ENCODE data around the gene UBE2J2.

UBE2J2 gene

GRCh38 chr1:1299686-1300351 lies 26.2 kb upstream of the UBE2J2 start:
- H3K4me3 ChIP-seq (ENCODE audit: low read depth, low read length) = no peak overlapping the region
- H3K36me3 ChIP-seq (ENCODE audit: control insufficient read depth, insufficient read depth, low read length) = peaks cover 8% of the 10 kb centered on the region
- no peak overlapping the region for H3K9ac ChIP-seq (ENCODE audit: low read depth, low read length)
- H3K9me3 ChIP-seq (ENCODE audit: control insufficient read depth, insufficient read depth, low read length) = no peaks in the 10 kb centered on the region
- no peaks in the 10 kb centered on the region for H3K27me3 ChIP-seq (ENCODE audit: control insufficient read depth, insufficient read depth, low read length)
- no peaks in the 10 kb centered on the region for H3K4me1 ChIP-seq (ENCODE audit: control insufficient read depth, insufficient read depth, low read length)

- Histone ChIP-seq H3K9me3 (ENCODE audit: control insufficient read depth, insufficient read depth, low read length) (no peaks in the 10 kb centered on the region), H3K9ac (ENCODE audit: low read depth, low read length) (no peak overlapping the region), H3K4me3 (ENCODE audit: low read depth, low read length) (no peak overlapping the region), H3K27me3 (ENCODE audit: control insufficient read depth, insufficient read depth, low read length) (no peaks in the 10 kb centered on the region), H3K36me3 (ENCODE audit: control insufficient read depth, insufficient read depth, low read length) (peaks cover 8% of the 10 kb centered on the region), H3K4me1 (ENCODE audit: control insufficient read depth, insufficient read depth, low read length) (no peaks in the 10 kb centered on the region)
These were observed 25.4 kb upstream of the UBE2J2 start for GRCh38 chr1:1298861-1299685.

- no peaks in the 10 kb centered on the region for H3K27me3 ChIP-seq (ENCODE audit: control insufficient read depth, insufficient read depth, low read length)
- H3K36me3 ChIP-seq (ENCODE audit: control insufficient read depth, insufficient read depth, low read length) = peaks cover 8% of the 10 kb centered on the region
- H3K4me3 ChIP-seq (ENCODE audit: low read depth, low read length) = no peak overlapping the region
- no peaks in the 10 kb centered on the region for H3K9me3 ChIP-seq (ENCODE audit: control insufficient read depth, insufficient read depth, low read length)
- H3K4me1 ChIP-seq (ENCODE audit: control insufficient read depth, insufficient read depth, low read length) = no peaks in the 10 kb centered on the region
- H3K9ac ChIP-seq (ENCODE audit: low read depth, low read length) = no peak overlapping the region
These were observed 24.3 kb upstream of the UBE2J2 start for GRCh38 chr1:1297802-1298424.

DNA sequence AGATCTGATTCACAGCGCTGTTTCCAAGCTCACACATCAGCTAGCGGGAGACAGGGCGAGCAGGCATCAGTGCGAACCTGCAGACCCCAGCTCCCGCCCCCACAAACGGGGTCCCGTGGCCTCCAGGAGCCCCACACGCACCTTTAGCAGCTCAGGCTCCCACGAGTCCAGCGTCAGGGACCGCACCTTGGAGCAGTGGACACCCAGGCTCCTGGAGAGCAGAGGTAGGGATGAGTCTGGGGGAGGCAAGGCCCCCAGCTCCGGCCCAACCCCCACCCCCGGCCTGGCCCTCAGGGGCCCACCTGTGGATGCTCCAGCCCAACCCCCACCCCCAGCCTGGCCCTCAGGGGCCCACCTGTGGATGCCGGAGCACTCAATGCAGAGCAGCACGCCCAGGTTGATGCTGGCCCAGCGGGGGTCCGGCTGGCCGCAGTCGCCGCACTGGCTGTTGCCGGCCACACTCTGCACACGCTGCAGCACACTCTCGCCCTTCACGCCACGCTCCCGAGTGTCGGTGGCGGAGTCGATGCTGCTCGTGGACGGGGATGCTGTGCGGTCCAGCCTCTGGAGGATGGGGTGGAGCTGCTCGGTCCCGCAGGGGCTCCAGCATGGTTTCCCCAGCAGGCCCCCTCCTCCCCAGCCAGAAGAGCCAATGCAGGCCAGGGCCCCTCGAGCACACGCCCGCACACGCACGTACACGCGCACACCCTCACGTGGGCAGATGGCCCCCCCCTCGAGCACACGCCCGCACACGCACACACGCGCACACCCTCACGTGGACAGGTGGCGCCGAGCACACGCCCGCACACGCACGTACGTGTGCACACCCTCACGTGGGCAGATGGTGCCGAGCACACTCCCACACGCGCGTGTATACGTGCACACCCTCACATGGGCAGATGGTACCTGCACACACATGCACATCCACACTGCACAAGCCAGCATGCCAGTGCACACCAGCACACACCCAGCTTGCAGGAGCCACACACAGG lies 22.7 kb upstream of the UBE2J2 start:
- Histone ChIP-seq H3K9me3 (ENCODE audit: control insufficient read depth, insufficient read depth, low read length) (no peaks in the 10 kb centered on the region), H3K4me3 (ENCODE audit: low read depth, low read length) (no peak overlapping the region), H3K36me3 (ENCODE audit: control insufficient read depth, insufficient read depth, low read length) (peaks cover 8% of the 10 kb centered on the region), H3K9ac (ENCODE audit: low read depth, low read length) (no peak overlapping the region), H3K4me1 (ENCODE audit: control insufficient read depth, insufficient read depth, low read length) (no peaks in the 10 kb centered on the region), H3K27me3 (ENCODE audit: control insufficient read depth, insufficient read depth, low read length) (no peaks in the 10 kb centered on the region)

DNA sequence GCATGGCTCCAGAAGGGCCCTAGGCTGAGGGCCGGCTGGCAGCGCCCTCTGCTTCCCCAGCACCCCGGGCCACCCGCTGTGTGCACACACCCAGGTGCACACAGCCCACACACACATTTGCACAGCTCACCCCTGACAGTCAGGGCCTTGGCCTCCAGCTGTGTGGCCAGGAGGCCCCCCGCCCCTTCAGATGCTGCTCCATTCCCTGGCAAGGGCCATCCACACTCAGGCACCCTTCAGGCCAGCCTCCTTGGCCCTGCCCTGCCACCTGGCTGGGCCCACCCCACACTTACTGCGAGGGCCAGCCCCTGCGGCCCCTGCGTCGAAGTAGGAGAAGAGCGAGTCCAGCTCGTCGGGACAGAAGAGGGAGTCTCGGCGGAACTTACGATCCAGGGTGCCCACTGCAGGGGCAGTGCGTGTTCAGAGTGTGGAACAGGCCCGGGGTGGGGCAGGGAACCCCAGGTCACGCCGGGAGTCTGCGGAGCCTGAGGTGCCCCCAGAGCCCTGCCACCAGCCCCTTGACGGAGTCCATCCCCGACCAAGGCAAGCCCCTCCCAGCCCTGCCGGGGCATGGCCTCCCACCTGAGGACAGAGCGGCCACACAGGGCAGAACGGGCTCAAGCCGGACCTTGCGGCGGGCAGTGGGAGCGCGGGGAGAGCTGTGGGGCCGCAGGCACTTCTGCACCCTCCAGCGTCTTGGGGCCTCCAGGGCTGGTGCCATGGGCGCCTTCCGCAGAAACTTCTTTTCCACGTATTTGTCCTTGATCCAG lies 21.7 kb upstream of the UBE2J2 start:
- Histone ChIP-seq H3K9me3 (ENCODE audit: control insufficient read depth, insufficient read depth, low read length) (no peaks in the 10 kb centered on the region), H3K36me3 (ENCODE audit: control insufficient read depth, insufficient read depth, low read length) (peaks cover 8% of the 10 kb centered on the region), H3K4me3 (ENCODE audit: low read depth, low read length) (no peak overlapping the region), H3K9ac (ENCODE audit: low read depth, low read length) (no peak overlapping the region), H3K4me1 (ENCODE audit: control insufficient read depth, insufficient read depth, low read length) (no peaks in the 10 kb centered on the region), H3K27me3 (ENCODE audit: control insufficient read depth, insufficient read depth, low read length) (no peaks in the 10 kb centered on the region)

DNA sequence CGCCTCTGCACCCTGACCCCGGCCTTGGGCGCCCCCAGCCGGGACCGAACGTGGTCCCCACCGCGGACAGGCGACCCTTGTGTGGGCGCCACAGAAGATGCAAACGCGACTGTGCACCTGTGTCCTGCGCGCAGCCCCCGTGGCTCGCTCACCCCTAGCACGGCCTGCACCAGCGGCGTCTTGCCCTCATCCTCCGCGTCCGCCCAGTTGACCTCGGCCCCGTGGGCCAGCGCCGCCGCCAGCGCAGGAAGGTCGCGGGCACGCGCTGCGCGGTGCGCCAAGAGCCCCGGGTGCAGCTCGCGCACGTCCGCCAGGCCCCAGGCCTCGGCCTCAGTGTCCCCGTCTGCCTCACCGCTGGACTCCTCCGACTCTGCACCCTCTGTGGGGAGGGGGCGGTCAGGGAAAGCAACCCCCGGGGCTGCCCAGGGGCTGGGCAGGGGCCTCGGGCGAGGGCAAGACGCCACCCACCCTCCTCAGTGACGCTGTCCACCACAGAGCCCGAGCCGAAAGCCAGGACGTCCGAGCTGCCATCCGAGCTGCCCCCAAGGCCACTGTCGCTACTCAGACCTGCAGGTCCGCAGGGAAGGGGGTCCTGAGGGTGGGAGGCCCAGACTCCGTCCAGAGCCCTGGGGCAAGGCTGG lies 20.7 kb upstream of the UBE2J2 start:
- H3K4me3 ChIP-seq (ENCODE audit: low read depth, low read length) = peak overlapping the region; percentile 26
- H3K4me1 ChIP-seq (ENCODE audit: control insufficient read depth, insufficient read depth, low read length) = no peaks in the 10 kb centered on the region
- H3K36me3 ChIP-seq (ENCODE audit: control insufficient read depth, insufficient read depth, low read length) = peaks cover 8% of the 10 kb centered on the region
- H3K9ac ChIP-seq (ENCODE audit: low read depth, low read length) = no peak overlapping the region
- no peaks in the 10 kb centered on the region for H3K9me3 ChIP-seq (ENCODE audit: control insufficient read depth, insufficient read depth, low read length)
- no peaks in the 10 kb centered on the region for H3K27me3 ChIP-seq (ENCODE audit: control insufficient read depth, insufficient read depth, low read length)

DNA sequence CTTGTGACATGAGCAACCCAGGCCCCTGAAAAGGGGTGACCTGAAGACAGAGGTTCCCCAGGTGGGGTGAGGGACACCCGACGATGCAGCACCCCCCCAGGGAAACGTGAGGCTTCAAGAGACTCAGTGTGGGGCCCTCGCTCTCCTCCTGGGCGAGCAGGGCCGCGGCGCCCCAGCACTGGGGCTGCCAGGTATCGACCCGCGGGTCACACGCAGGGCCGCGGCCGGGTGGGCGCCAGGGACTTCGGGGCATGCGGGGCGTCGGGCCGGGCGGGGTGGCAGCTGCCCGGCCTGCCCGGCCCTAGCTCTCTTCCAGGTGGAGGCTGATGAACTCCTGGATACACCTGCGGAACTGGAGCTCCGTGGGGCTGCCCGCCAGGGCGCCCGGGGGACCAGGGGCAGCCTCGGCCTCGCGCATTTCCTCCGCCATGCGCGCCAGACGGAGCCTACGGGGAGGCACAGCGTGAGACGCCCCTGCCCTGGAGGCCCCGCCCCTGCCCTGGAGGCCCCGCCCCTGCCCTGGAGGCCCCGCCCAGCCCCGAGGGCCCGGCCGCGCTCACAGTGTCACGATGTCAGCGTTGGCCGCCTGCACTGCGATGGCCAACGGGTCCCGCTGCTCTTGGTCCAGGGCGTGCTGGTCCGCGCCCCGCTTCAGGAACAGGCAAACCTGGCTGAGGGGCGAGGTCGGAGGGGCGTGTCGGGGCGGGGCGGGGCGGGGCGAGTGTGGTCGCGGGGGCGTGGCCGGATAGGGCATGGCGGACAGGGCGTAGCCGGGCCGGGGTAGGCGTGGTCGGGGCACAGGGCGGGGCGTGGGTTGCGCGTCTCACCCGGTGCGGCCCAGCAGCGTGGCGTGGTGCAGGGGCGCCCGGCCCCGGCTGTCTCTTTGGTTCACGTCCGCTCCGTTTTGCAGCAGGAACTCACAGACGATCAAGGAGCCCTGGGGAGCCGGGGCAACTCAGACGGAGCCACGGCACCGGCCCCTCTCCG lies 19.9 kb upstream of the UBE2J2 start:
- Histone ChIP-seq H3K36me3 (ENCODE audit: control insufficient read depth, insufficient read depth, low read length) (peaks cover 8% of the 10 kb centered on the region), H3K4me3 (ENCODE audit: low read depth, low read length) (peak overlapping the region; percentile 26), H3K9me3 (ENCODE audit: control insufficient read depth, insufficient read depth, low read length) (no peaks in the 10 kb centered on the region)

GRCh38 chr1:1292851-1293250 lies 19.2 kb upstream of the UBE2J2 start:
- Histone ChIP-seq H3K9me3 (ENCODE audit: control insufficient read depth, insufficient read depth, low read length) (no peaks in the 10 kb centered on the region), H3K36me3 (ENCODE audit: control insufficient read depth, insufficient read depth, low read length) (peaks cover 8% of the 10 kb centered on the region), H3K9ac (ENCODE audit: low read depth, low read length) (no peak overlapping the region), H3K4me3 (ENCODE audit: low read depth, low read length) (no peak overlapping the region), H3K4me1 (ENCODE audit: control insufficient read depth, insufficient read depth, low read length) (no peaks in the 10 kb centered on the region), H3K27me3 (ENCODE audit: control insufficient read depth, insufficient read depth, low read length) (no peaks in the 10 kb centered on the region)

More for the DNA sequence above, 19.9 kb upstream of the UBE2J2 start:
- Histone ChIP-seq H3K4me1 (ENCODE audit: control insufficient read depth, insufficient read depth, low read length) (no peaks in the 10 kb centered on the region), H3K9ac (ENCODE audit: low read depth, low read length) (no peak overlapping the region), H3K27me3 (ENCODE audit: control insufficient read depth, insufficient read depth, low read length) (no peaks in the 10 kb centered on the region)

DNA sequence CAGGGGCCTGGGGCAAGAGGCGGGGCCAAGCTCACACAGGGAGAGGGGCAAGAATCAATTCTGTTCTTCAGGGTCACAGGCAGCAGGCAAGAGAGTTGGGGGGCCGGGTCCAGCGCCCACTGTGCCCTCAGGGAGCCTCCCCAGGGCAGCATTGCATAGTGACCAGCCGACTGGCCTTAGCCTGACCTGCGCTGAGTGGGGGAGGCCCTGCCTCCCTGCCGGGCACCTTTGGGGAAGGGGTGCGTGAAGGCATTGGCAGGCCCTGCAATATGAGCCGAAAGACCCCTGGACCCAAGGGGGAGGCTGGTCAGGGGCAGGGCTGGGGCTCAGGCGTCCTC lies 18.8 kb upstream of the UBE2J2 start:
- Histone ChIP-seq H3K36me3 (ENCODE audit: control insufficient read depth, insufficient read depth, low read length) (peaks cover 8% of the 10 kb centered on the region), H3K4me3 (ENCODE audit: low read depth, low read length) (no peak overlapping the region)

More for the DNA sequence above, 18.8 kb upstream of the UBE2J2 start:
- Histone ChIP-seq H3K27me3 (ENCODE audit: control insufficient read depth, insufficient read depth, low read length) (no peaks in the 10 kb centered on the region), H3K9ac (ENCODE audit: low read depth, low read length) (no peak overlapping the region), H3K4me1 (ENCODE audit: control insufficient read depth, insufficient read depth, low read length) (no peaks in the 10 kb centered on the region), H3K9me3 (ENCODE audit: control insufficient read depth, insufficient read depth, low read length) (no peaks in the 10 kb centered on the region)
